SIG-M5 treated with dmso at 0.1 percent for 504 hours (cell line): Measurements from ENCODE around the gene HOXC11.

Source experiments
- DNase-seq: peaks from one replicate; lab custom pipeline; 2025; ENCODE audit not compliant: unreplicated experiment; lab: John Stamatoyannopoulos, UW

HOXC11 gene

DNA sequence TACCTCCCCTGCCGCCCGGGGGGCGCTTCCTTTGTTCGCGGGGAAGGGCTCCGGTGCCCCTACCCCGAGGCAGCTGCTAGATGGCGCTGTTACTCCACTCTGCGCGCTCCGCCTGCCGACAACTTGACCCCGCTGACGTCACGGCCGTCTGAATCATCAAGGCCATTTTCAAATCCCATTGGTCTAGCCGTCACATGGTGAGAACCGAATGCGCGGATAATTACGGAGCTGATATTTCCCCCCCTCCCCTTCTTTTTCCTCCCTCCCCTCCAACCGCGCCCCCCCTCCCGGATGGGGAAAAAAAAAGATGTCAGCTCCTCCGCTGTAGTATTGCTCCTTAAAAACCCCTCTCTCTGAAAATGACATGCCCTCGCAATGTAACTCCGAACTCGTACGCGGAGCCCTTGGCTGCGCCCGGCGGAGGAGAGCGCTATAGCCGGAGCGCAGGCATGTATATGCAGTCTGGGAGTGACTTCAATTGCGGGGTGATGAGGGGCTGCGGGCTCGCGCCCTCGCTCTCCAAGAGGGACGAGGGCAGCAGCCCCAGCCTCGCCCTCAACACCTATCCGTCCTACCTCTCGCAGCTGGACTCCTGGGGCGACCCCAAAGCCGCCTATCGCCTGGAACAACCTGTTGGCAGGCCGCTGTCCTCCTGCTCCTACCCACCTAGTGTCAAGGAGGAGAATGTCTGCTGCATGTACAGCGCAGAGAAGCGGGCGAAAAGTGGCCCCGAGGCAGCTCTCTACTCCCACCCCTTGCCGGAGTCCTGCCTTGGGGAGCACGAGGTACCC is 12.2 kb downstream of the HOXC11 start, which contains the start of gene HOXC10:
Gene HOXC10 (plus strand): TSS at position 246 of the 791 bp plus-strand sequence. CDS start 114 bp downstream, at position 360.
- peak; percentile 77 for DNase-seq

- DNase-seq: no peak
Measured at GRCh38 chr12:53985692-53985993, 12.7 kb downstream of the HOXC11 start.

GRCh38 chr12:53985994-53986685 is 13.2 kb downstream of the HOXC11 start:
- DNase-seq: no peak

- DNase-seq: no peak
Measured at GRCh38 chr12:53986686-53987483, 14.0 kb downstream of the HOXC11 start.

DNA sequence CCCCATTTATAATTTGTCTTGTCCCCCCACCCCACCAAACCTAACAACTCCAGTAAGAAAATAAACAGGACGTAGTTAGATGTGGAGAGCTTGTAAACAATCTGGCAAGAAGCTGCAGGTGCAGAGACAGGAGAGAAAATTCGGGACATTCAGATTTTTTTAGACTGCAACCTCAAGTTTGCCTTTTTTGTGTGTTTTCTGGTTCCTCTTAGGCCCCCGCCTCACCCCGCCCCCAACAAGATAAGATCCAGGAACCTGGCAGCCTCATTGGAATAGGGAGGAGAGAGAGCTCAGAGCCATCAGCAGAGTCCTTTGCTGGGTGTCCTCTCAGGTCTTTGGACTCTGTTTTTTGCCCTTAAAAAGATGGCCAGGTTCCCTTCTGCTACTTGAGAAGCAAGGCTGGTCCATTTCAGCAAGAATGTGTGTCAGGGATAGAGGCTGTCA is 14.9 kb downstream of the HOXC11 start:
- DNase-seq: no peak

DNA sequence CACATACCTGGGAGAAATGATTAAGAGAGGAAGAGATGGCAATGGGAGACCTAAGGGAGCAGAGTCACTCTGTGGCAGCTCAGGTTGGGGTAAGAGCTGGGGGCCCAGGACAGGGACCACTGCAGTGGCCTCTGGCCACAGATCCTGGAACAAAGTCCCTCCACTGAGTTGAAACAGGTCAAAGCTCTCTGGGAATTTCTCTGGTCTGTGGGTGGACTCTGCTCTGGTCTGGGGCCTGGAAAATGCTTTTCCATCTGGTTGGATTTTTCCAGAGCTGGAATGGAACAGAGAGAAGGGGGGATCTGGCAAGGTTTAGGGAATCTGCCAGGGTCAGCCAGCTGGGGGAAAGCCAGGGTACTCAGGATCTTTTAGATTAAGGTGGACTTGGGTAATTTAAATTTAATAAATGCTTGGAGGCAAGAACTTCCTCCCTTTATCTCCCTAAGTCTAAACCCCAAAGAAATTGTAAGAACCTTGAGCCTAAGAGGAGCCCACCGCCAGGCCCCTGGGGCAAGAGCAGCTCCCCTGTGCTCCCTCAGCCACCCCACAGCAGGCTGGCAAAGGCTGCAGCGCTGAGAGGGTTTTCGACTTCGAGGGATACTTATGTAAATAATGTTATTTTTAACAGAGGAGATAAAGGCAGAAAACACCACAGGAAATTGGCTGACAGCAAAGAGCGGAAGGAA is 15.8 kb downstream of the HOXC11 start:
- no peak for DNase-seq

DNA sequence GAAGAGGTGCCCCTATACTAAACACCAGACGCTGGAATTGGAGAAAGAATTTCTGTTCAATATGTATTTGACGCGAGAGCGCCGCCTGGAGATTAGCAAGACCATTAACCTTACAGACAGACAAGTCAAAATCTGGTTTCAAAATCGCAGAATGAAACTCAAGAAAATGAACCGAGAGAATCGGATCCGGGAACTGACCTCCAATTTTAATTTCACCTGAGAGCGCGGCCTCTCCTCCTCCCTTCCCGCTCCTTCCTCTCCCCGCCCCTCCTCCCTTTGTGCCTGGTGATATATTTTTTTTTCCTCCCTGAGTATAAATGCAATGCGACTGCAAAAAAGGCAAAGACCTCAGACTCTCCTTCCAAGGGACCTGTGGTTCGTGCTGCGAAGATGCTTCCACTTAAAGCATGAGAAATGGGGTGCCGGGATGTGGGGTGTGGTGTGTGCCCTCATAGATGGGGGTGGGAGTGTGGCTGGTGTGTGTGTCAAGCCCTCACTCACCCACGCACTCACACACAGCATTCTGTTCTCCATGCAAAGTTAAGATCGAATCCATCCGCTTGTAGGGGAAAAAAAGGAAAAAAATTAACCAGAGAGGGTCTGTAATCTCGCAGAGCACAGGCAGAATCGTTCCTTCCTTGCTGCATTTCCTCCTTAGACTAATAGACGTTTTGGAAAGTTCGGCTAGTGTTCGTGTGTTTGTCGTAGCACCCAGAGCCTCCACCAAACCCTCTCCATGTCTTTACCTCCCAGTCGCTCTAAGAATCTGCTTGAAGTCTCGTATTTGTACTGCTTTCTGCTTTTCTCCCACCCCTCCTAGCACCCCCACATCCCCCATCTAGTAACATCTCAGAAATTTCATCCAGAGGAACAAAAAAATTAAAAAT is 16.5 kb downstream of the HOXC11 start:
- peak; percentile 85 for DNase-seq

DNA sequence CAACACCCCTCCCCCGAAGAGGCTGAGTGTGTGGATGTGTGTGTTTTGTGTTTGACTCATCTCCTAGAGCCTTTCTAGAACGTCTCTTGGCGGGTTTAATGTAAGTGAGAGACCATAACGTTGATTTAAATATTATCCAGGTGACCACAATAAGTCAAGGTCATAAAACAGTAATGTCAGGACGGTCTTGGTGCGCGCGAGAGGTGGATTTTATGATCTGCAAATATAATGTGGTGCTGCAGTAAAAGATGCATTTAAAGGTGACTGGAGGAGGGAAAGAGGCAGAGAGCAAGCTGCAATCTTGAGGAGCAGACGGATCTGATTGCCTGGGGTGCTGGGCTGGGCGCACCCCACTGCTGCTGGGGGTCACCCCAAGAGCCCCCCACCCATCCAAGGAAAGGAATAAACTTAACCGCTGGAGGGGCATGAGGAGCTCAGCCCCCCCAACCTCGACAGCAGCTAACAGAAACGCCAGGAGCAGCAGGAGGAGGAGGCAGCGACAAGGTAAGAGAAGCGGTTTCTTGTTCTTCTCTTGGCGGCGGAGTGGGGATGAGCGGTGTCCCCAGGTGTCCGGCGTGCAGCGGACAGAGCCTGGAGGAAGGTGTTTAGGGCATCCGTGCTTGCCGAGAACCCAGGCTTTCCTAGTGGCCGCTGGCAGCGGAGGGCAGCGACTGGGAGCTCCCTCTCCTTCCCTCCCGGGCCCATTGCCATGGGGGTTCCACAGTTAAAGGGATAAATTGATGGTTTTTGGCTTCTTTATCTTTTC is 17.6 kb downstream of the HOXC11 start:
- no peak for DNase-seq

DNA sequence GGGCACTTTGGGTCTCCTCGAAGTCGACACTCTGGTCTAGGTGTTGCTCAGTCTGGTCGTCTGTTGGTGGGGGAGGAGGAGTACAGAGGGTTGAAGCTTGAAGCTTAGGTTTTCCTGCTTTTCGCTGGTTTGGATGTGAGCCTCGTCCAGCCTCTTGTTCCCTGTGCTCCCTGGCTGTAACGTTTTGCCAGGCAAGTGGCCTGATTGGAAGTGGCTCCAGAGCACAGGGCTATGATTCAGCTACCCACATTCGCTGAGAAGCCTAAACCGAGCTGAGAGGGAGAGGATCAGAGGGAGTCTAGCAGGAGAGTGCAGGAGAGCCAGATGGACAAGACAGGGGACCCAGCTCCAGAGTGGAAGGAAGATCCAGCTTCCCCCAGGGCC is 18.1 kb downstream of the HOXC11 start:
- no peak for DNase-seq

GRCh38 chr12:53992377-53992889 is 19.5 kb downstream of the HOXC11 start:
- no peak for DNase-seq

GRCh38 chr12:53993162-53994008 is 20.5 kb downstream of the HOXC11 start:
- no peak for DNase-seq

- no peak for DNase-seq
Measured at GRCh38 chr12:53994009-53994263, 21.0 kb downstream of the HOXC11 start.

- no peak for DNase-seq
Measured at GRCh38 chr12:53994264-53995001, 21.5 kb downstream of the HOXC11 start.

DNA sequence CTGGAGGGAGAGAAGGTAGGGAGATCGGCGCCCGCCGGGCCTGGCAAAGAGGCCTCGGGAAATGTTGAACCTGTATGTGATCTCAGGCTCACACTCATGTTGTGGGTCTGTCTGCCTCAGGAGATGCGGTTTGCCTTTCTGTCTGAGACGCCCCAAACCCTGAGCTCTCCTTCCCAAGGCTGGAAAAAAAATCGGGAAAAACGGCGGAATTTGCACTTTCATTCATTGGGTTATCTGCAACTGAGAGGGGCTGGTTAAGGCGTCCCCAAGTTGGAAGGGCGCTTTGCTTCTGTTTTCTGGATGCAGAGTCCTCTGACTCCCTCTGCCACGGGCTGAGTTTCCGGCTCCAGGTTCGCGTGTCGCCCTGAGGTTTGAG is 22.1 kb downstream of the HOXC11 start:
- no peak for DNase-seq

GRCh38 chr12:53995378-53996239 is 22.7 kb downstream of the HOXC11 start:
- DNase-seq: peak; percentile 47

GRCh38 chr12:53996240-53997203 is 23.6 kb downstream of the HOXC11 start:
- DNase-seq: no peak
